Activated CD4-positive, CD25-positive, alpha-beta regulatory T cell treated with anti-CD3 and anti-CD28 coated beads, Interleukin-2, amount 50 U/mL, for 24 hours (primary cell): ENCODE measurements around the gene TEX29.

Source experiments
- ATAC-seq, 2 donors: fragments of 150-1000 bp; cut with Tn5 transposase; one replicate each; pipeline ENCODE4 v1.10.0; 2021; ENCODE audit warnings: mild to moderate bottlenecking in 1 of 2, moderate library complexity in 1 of 2

TEX29 gene

DNA sequence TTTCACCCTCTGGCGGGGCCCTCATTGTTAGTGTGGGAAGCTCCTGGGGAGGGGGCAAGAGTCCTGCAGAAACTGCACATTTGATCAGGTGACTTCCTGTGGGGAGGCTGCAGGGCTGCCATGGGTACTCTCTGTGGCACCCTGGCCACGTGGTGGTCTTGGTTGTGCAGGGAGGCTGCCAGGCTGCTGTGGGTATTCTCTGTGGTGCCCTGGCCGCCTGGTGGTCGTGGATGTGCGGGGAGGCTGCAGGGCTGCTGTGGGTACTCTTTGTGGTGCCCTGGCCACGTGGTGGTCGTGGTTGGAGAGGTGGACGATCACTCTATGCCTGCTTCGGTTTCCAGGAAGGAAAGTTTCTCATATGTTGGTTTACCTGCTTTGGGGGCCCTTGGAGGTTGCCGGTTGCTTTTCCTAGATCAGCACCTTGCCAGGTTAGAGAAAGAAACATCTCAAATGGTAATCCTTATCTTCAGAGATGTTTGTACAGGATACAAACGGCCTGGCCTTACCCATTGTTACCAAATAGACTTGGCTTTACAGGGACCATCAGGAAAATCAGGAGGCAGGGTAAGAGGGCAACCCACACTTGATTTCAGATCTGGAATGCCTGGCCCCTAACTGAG is 22.9 kb downstream of the TEX29 start:
- no peak for ATAC-seq

DNA sequence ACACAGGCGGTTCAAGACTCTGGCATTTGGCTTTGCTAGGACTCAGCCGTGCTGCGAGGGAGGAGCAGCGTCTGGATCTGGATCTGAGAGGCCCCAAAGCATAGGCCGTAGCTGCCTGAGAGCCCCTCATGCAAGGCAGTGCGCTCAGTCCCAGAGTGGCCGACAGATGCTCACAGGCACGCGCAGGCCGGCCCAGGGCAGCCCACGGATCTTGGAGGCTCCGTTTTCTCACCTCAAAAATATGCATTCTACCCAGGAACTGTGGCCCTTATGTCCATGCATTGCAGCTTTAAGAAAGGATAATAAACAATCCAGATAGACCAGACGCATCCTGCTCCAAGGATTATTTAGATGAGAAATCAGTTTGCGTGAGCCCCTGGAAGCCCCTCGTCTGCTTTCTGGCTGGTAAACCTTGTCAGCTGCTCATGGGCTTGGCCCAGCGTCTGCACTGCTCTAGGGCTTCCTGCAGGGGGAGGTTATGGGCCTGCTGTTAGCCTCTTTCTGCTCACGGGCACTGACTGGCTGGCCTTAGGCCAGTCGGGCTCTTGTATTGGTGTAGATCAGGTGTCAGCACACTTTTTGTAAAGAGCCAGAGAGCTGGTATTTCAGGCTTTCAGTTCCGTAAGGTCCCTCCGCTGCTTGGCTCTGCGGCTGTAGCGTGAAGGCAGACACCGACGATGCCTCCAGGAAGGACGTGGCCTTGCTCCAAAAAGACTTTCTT is 24.2 kb downstream of the TEX29 start:
- ATAC-seq: no peak

DNA sequence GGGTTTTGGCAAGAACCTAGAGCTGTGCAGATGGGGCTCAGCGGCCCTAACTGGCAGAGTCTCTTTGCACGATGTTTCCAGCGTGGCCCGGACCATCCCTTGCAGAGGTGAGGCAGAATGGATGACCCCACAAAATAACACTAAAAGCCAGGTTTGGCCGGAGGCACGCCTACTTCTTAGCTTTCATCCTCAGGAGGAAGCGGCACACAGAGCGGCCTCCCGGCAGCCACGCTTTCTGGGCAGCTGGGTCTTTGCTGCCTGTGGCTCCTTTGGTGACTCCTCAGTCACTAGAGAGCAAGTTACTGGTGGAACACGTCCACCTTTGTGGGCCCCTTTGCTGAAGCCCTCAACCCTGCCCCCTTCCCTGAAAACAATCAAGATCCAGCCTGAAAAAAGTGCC is 25.2 kb downstream of the TEX29 start:
- no peak for ATAC-seq

GRCh38 chr13:111346101-111346680 is 25.7 kb downstream of the TEX29 start:
- ATAC-seq: no peak

DNA sequence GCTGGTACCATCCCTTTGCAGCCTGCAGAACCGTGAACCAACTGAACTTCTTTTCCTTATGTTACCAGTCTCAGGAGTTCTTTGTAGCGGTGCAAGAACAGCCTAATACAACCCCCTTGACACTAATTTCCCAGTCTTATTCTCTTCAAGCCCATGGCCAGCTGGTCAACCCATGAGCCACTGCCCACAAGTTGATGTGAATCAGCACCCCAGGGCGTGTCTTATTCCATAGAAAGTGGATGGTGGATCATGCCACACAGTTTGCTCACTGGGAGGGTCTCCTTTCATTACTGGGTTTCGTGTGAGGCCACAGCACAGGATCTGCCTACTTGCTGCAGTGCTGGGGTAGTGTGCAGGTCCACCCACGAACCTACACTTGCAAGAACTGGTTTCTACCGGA is 27.0 kb downstream of the TEX29 start:
- no peak for ATAC-seq

- ATAC-seq: no peak
Measured at GRCh38 chr13:111353508-111353907, 33.1 kb downstream of the TEX29 start.

GRCh38 chr13:111354789-111355188 is 34.3 kb downstream of the TEX29 start:
- no peak for ATAC-seq

DNA sequence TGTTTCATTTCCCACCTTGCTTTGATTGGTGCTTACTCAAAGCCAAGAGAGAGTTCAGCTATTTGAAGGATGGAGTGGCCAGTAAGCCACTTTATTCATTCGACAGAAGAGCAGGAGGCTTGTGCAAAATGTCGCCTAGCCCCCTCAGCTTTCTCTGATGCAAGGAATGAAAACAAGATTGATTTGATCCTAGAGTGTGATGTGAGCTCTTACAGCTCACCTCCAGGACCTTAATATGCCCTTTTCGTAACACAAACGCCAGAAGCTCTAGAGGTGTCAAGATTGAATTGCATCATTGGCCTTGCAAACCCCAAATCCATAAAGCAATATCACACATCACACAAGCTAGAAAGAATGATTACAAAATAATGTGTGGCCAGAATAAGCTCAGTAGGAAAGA is 36.4 kb downstream of the TEX29 start:
- ATAC-seq: no peak

DNA sequence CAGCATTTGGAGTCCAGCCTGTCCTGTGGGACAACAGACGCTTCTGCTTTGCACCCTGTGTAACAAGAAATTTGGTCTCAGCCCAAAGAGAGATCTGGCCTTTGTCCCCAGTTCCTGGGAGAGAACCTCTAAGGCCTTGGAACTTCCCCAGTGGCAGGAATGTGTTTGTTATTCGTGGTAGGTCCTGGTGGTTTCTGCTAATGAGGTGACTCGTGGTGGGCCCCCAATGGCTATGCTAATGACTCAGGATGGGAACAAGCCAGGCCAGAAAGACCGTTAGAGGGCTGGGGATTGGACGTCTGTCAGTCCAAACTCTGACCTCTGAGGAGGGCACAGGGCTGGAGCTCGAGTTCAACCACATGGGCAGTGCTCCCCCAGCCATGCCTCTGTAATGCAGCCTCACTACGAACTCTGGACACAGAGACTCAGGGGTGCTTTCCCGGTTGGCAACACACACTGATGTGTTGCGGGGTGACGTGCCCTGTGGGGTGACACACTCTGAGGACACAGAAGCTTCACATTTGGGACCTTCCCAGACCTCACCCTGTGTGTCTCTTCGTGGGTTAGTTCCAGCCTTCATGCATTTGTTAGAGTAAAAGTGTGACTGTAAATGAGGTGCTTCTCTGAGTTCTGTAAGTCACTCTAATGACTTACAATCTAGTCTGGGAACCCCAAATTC is 38.9 kb downstream of the TEX29 start:
- ATAC-seq: no peak

DNA sequence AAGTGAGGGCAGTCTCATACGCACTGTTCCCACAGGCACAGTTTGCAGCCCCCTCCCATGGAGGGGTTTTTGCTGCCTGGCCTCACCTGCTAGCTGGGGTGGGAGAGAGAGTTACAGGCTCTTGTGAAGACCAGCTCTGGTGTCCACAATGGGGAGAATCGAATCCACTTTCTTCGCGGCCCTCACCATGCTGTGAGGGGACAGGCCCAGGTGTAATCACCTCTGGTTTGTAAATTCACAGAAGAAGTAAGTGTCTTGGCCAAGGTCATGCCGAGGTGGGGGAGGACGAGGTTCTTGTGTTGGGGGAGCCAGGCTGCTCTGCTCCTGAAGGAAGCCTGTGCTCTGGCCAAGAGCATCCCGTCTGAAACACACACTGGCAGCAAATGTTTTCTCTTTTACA is 39.5 kb downstream of the TEX29 start:
- no peak for ATAC-seq

DNA sequence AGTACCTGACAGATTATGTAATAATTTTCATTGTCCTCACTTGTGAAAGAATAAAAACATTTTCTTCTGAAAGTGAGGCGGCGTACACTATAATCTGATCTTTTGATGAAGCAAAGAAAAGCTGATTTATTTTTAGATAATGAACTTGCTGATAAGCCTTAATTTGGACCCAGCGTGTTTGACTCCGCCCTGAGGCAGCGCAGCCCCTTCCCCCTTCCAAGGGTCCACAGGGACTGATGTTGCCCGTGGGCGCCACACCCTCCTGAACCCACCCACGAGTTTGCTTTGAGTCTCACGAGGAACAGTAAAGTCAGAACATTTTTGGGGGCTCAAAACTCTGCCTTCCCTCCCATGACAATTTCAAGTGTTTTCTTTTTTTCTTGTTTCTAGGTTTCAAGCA is 40.0 kb downstream of the TEX29 start:
- no peak for ATAC-seq

- ATAC-seq: no peak
Measured at GRCh38 chr13:111361046-111361872, 40.8 kb downstream of the TEX29 start.

GRCh38 chr13:111361873-111362648 is 41.6 kb downstream of the TEX29 start:
- ATAC-seq: no peak

- ATAC-seq: no peak
Measured at GRCh38 chr13:111363121-111363520, 42.7 kb downstream of the TEX29 start.

GRCh38 chr13:111363591-111363990 is 43.1 kb downstream of the TEX29 start:
- ATAC-seq: no peak

DNA sequence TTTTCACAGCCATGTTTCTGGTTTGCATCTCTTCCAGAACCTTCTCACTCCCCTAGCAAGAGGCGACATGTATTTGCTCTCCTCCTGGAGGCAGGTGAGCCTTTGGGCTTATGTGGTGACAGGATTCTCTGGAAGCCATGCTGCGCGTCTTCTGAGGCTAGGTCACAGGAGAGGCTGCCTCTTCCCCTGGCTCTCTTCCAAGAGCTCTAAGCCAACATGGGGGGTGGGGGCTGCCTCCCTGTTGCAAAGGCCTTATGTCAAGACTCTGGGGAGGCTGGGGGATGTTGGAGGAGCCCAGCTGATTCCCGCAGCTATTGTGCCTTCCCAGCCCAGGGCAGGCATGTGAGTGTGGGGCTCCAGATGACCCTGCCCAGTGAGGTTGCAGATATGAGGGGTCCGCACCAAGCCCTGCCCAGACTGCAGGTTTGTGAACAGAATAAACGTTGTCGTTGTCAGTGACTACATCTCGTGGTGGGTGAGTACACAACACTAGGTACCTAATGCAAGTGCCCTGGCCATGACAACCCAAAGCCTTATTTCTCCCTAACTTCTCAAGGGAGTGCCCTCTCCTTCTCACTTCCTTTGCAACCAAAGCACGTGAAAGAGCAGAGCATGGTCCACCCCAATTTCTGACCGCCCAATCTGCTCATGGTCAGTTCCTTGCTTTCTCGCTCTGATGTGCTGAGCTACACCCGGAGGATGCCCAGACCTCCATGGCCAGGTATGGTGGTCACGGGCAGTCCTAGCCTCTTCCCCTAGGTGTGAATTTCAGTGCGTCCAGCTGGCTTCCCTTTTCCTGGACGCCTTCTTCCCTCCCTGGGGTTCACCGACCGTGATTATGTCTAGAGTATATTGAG is 44.9 kb downstream of the TEX29 start:
- no peak for ATAC-seq

DNA sequence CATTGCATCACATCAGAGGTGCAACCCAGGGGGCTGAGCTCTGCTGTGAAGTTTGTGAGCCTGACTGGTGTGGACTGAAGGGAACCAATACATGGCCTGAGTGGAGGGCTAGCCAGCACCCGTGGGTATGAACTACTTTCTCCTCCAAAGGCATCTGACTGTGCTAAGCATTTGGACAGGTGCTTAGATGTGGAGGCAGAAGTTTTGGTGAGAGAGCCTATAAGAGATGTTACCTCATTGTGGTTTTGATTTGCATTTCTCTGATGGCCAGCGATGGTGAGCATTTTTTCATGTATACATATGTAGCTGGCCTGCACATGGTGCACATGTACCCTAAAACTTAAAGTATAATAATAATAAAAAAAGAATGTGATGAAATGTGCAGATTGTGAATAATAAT is 46.9 kb downstream of the TEX29 start:
- ATAC-seq: no peak

GRCh38 chr13:111368091-111368490 is 47.6 kb downstream of the TEX29 start:
- no peak for ATAC-seq

DNA sequence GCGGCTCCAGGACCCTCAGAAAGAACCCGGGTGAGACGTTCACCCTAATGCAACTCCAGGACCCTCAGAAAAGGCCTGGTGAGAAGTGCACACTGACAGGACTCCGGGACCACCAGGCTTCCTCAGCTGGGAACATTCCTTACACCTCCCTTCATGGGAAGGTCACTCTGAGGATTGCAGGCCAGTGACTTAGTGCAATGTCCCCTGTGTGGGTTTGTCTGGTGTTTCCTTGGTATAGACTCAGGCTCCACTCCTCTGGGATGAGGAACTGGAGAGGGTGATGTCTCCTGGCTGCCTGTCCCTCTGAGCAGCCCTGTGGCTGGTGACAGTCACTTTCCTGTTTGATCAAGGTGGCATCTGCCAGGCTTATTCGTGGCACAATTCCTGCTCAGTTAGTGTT is 49.7 kb downstream of the TEX29 start:
- ATAC-seq: no peak

- no peak for ATAC-seq
Measured at GRCh38 chr13:111370570-111371535, 50.4 kb downstream of the TEX29 start.
